ENCODE measurements around the gene CD300LG.

The CD300LG gene

GRCh38 chr17:43909537-43910231 lies 62.7 kb downstream of the CD300LG start:
- DNase-seq: no peak

- DNase-seq: no peak
These were observed 64.9 kb downstream of the CD300LG start for GRCh38 chr17:43911904-43912303.

- no peak for DNase-seq
These were observed 65.8 kb downstream of the CD300LG start for GRCh38 chr17:43912635-43913304.

All from COR-L47 (cell line).